Measurements from ENCODE around the gene SLC1A2. TPM values are rescaled to one million over a fixed set of nuclear protein-coding genes. Genes with fewer than 3 reads are reported as not detected.

The SLC1A2 gene
- total and polyA plus RNA-seq, 2 of the 4 experiments (the other 2 are of a cell fraction): 0.15 to 0.54 TPM

DNA sequence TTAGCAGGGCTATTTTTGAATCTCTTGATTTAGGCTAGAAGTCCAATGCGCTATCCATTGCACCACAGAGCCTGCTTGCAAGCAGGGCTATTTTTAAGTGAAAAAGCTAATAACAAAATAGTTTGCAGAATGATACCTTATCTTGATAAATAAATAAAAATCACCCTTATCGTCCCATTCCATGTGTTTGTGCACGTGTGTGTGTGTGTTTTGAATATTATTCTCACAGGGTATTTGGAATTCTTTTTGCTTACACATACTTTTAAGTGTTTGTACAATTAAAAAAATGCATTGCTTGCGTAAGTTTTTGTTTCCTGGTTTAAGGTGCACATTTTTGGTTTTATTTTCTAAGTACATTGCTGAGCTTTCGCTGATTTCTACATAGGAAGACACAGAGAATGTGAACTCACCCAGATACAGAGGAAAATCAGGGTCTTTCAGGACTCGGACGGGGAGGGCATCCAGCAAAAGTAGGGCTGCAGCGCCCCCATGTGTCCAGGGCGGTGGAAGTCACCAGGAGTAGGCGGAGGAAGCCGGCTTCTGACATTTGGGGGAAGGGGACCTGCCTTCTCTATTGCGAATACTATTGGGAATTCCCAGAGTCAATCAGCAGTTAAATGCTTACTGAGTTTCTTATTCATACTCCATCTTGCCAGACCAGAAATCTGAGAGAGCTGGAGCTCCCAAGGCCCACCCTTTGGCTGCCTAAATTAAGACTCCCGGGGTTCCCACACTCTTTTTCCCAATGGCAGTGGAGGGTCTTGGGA lies 27.3 kb downstream of the SLC1A2 start:
- Histone ChIP-seq H2BK15ac (ENCODE audit: low read depth, low read length) (no peak overlapping the region), H3K4me3 (ENCODE audit: insufficient read depth, low read depth, low read length) (no peak overlapping the region), H2AFZ (replicated peaks; ENCODE audit: low read length, poor library complexity) (peak overlapping the region; percentile 79), H2AK9ac (replicated peaks; ENCODE audit: low read depth, low read length, poor library complexity) (no peak overlapping the region), H3K4me2 (ENCODE audit: low read depth, low read length) (peak overlapping the region; percentile 68), H4K20me1 (ENCODE audit: insufficient read depth, low read length) (no peaks in the 10 kb centered on the region), H3K4me1 (ENCODE audit: control insufficient read depth, insufficient read depth, low read length) (peaks cover 8% of the 10 kb centered on the region), H4K8ac (ENCODE audit: low read depth in 2 of 2, low read length in 2 of 2) (peak overlapping the region in 1 of 2 experiments; percentile 62; a peak in 1 of 4 replicates), H2BK20ac (ENCODE audit: low read depth, low read length) (peak overlapping the region; percentile 90), H4K91ac (ENCODE audit: insufficient read depth, low read depth, low read length) (peak overlapping the region; percentile 56), H2AK5ac (ENCODE audit: low read depth, low read length) (peak overlapping the region; percentile 90), H3K79me1 (ENCODE audit: low read depth in 1 of 2, low read length in 2 of 2) (peaks cover 0 to 14% of the 10 kb centered on the region in 2 experiments; a peak in 3 of 4 replicates), H3K9me3 (ENCODE audit: control insufficient read depth, insufficient read depth, low read length) (no peaks in the 10 kb centered on the region), H3K14ac (replicated peaks; ENCODE audit: low read depth, low read length) (0 out of 2 replicates have a peak overlapping the region, but pooled peaks have one; percentile 11), H3K23ac (ENCODE audit: low read depth, low read length) (peak overlapping the region; percentile 10; the same call in 1 of the 2 replicates), H2BK120ac (ENCODE audit: low read depth, low read length) (peak overlapping the region; percentile 73), H3K56ac (ENCODE audit: extremely low read depth, insufficient read depth, low read length) (no peak overlapping the region), H3K4ac (ENCODE audit: low read depth, low read length) (peak overlapping the region; percentile 86), H4K5ac (ENCODE audit: low read depth, low read length) (no peak overlapping the region), H3K27ac (ENCODE audit: insufficient read depth, low read length) (peak overlapping the region; percentile 81; the same call in 1 of the 2 replicates), H3K9ac (ENCODE audit: low read depth, low read length) (no peak overlapping the region), H3K9me1 (ENCODE audit: insufficient read depth, low read length) (peaks cover 10% of the 10 kb centered on the region), H3K27me3 (ENCODE audit: control insufficient read depth, insufficient read depth, low read length) (no peaks in the 10 kb centered on the region), H3K18ac (ENCODE audit: low read depth, low read length) (peak overlapping the region; percentile 90; the same call in 1 of the 2 replicates), H3K36me3 (ENCODE audit: control insufficient read depth, insufficient read depth, low read length) (no peaks in the 10 kb centered on the region), H2BK5ac (ENCODE audit: low read depth, low read length, poor library complexity, severe bottlenecking) (peak overlapping the region; percentile 91)
- dilution Hi-C loops (cut with HindIII; ENCODE audit: low sequenced_read_pairs, unreplicated experiment) (no loop called here), in situ Hi-C loops (cut with MboI; ENCODE audit: low sequenced_read_pairs) (loop anchor here (5.0 kb wide), 1 partner anchor 470 kb away; no protein-coding TSS in a partner anchor), intact Hi-C loops (cut with micrococcal nuclease) (loop anchor here (1.0 to 10.0 kb wide), 8 partner anchors 159 to 1027 kb away; no protein-coding TSS in a partner anchor)
- CTCF ChIA-PET: interaction anchor here (0.6 to 1.3 kb wide), 11 partner anchors 11 to 912 kb away, joined by 3 to 6 read pairs (median 3); no protein-coding TSS in a partner anchor
- 80% methylated on average over 1 of the region's 13 CpGs; no CpG with 5 or more reads in 1 of the 2 experiments for WGBS, 2 experiments (ENCODE audit: extremely low coverage in 2 of 2, insufficient read length in 1 of 2)
- no TSS peak for BruUV-seq (replicated peaks)
- peak; percentile 90 for ATAC-seq (ENCODE audit: low read depth)
- POLR2A ChIA-PET (ENCODE audit: unreplicated experiment): interaction anchor here (0.5 kb wide), 1 partner anchor 403 kb away, joined by 5 read pairs; no protein-coding TSS in a partner anchor
- peak; percentile 84 for DNase-seq
- TF ChIP-seq, protein P1, sequence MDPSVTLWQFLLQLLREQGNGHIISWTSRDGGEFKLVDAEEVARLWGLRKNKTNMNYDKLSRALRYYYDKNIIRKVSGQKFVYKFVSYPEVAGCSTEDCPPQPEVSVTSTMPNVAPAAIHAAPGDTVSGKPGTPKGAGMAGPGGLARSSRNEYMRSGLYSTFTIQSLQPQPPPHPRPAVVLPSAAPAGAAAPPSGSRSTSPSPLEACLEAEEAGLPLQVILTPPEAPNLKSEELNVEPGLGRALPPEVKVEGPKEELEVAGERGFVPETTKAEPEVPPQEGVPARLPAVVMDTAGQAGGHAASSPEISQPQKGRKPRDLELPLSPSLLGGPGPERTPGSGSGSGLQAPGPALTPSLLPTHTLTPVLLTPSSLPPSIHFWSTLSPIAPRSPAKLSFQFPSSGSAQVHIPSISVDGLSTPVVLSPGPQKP (IDR thresholded peaks at IDR 0.05; ENCODE audit: borderline replicate concordance, low read depth, low read length): no peak
- TF ChIP-seq CHD1 (IDR thresholded peaks at IDR 0.05; ENCODE audit: low read depth, low read length) (peak; percentile 79; the same call in 1 of the 2 replicates), RFX5 (IDR thresholded peaks at IDR 0.05; ENCODE audit: low read depth, low read length) (no peak), MXI1 (IDR thresholded peaks at IDR 0.05; ENCODE audit: borderline replicate concordance, low read depth, low read length) (no peak), SMC3 (IDR thresholded peaks at IDR 0.05; ENCODE audit: low read depth, low read length) (peak; percentile 94), RAD21 (IDR thresholded peaks at IDR 0.05; ENCODE audit: low read length) (peak; percentile 98), FOS (IDR thresholded peaks at IDR 0.05; ENCODE audit: low read depth, low read length) (no peak), POLR2A (IDR thresholded peaks at IDR 0.05; ENCODE audit: low read depth, low read length) (0 out of 2 replicates have a peak, but pooled peaks have one; percentile 32), MAFK (IDR thresholded peaks at IDR 0.05; ENCODE audit: low read depth, low read length) (no peak), CEBPB (IDR thresholded peaks at IDR 0.05; ENCODE audit: low read depth, low read length) (no peak; the same call in 1 of the 2 replicates), MAZ (IDR thresholded peaks at IDR 0.05; ENCODE audit: borderline replicate concordance, low read depth, low read length) (peak; percentile 24; the same call in 1 of the 2 replicates), NFE2L2 (IDR thresholded peaks at IDR 0.05; ENCODE audit: low read depth, low read length) (no peak), RCOR1 (IDR thresholded peaks at IDR 0.05; ENCODE audit: insufficient replicate concordance, low read length) (no peak), BHLHE40 (IDR thresholded peaks at IDR 0.05; ENCODE audit: low read depth, low read length) (peak; percentile 68; the same call in 1 of the 2 replicates)
- TF ChIP-seq, protein P2, sequence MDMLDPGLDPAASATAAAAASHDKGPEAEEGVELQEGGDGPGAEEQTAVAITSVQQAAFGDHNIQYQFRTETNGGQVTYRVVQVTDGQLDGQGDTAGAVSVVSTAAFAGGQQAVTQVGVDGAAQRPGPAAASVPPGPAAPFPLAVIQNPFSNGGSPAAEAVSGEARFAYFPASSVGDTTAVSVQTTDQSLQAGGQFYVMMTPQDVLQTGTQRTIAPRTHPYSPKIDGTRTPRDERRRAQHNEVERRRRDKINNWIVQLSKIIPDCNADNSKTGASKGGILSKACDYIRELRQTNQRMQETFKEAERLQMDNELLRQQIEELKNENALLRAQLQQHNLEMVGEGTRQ (IDR thresholded peaks at IDR 0.05; ENCODE audit: low read depth, low read length): no peak

All from IMR-90 (cell line).